Measurements from ENCODE around the gene TUBGCP5.
"Not testable (repeated sequence)": the region's sequence is repeated elsewhere in the genome, so short reads cannot be mapped to it uniquely, and the experiment has no call there.

DNA sequence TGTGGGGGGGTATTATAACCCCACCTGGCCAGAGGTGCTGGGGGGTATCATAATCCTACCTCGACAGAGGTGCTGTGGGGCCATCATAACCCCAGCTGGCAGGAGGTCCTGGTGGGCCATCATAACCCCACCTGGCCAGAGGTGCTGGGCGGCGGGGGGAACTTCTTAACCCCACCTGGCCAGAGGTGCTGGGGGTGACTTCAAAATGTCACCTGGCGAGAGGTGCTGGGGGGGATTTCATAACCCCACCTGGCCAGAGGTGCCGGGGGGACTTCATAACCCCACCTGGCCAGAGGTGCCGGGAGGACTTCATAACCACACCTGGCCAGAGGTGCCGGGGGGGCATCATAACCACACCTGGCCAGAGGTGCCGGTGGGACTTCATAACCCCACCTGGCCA is 2.4 kb upstream of the TUBGCP5 start:
- TF ChIP-seq, protein P1, sequence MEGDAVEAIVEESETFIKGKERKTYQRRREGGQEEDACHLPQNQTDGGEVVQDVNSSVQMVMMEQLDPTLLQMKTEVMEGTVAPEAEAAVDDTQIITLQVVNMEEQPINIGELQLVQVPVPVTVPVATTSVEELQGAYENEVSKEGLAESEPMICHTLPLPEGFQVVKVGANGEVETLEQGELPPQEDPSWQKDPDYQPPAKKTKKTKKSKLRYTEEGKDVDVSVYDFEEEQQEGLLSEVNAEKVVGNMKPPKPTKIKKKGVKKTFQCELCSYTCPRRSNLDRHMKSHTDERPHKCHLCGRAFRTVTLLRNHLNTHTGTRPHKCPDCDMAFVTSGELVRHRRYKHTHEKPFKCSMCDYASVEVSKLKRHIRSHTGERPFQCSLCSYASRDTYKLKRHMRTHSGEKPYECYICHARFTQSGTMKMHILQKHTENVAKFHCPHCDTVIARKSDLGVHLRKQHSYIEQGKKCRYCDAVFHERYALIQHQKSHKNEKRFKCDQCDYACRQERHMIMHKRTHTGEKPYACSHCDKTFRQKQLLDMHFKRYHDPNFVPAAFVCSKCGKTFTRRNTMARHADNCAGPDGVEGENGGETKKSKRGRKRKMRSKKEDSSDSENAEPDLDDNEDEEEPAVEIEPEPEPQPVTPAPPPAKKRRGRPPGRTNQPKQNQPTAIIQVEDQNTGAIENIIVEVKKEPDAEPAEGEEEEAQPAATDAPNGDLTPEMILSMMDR (IDR thresholded peaks at IDR 0.05): not testable (repeated sequence)
- not testable (repeated sequence) for TF ChIP-seq EZH2 (IDR thresholded peaks at IDR 0.05)
